ENCODE measurements around the gene CSTF3.
"Not testable (repeated sequence)": the region's sequence is repeated elsewhere in the genome, so short reads cannot be mapped to it uniquely, and the experiment has no call there.

The CSTF3 gene

DNA sequence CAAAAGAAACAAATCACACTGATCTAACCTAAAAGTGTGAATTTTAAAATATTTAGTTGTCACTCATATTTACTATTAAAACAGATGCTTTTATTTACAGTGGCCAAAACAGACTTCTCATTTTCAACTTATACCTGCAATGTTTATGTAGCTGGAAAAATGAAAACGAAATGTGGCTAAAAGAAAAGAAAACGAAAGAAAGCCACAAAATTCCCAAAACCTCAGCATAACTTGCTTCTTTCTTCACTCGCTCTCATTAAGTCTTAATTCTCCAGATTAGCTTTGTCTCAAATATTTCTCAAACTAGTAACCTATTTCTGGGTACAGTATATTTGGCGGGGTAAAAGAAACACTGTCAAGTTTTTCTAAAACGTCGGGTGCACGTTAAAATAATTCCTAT, 693 bp downstream of the CSTF3 start:
- DNase-seq (ENCODE audit: low read depth), result no peak

DNA sequence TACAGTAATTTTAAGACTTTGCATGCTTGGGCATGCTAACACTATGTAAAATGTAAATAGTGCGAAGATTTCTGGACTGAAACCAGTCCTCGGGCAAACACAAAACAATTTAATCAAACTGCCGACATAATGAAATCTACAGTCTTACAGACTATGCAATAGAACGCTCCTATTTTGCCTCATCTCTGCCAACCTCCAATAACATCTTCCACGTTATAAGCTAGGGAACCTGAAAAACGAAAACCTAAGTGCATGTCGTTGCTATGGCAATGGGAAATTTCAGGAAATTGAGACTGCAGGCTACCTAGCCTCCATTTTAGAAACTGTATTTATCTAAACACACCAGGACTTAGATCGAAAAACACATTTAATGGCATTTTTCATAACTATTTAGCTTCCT, 1.1 kb downstream of the CSTF3 start:
- DNase-seq (ENCODE audit: low read depth), result no peak

DNA sequence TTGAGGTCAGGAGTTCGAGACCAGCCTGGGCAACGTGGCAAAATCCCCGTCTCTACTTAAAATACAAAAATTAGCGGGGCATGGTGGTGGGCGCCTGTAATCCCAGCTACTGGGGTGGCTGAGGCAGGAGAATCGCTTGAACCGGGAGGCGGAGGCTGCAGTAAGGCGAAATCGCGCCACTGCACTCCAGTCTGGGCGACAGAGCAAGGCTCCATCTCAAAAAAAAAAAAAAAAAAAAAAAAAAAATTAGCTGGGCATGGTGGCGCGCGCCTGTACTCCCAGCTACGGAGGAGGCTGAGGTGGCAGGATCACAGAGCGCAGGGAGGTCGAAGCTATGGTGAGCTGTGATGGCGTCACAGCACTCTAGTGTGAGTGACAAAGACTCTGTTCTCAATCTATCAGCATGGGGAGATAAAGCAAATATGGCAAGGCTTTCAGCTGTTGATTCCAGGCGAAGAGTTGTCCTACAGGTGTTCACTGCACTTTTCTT, 1.9 kb downstream of the CSTF3 start:
- DNase-seq (ENCODE audit: low read depth), result not testable (repeated sequence)

DNA sequence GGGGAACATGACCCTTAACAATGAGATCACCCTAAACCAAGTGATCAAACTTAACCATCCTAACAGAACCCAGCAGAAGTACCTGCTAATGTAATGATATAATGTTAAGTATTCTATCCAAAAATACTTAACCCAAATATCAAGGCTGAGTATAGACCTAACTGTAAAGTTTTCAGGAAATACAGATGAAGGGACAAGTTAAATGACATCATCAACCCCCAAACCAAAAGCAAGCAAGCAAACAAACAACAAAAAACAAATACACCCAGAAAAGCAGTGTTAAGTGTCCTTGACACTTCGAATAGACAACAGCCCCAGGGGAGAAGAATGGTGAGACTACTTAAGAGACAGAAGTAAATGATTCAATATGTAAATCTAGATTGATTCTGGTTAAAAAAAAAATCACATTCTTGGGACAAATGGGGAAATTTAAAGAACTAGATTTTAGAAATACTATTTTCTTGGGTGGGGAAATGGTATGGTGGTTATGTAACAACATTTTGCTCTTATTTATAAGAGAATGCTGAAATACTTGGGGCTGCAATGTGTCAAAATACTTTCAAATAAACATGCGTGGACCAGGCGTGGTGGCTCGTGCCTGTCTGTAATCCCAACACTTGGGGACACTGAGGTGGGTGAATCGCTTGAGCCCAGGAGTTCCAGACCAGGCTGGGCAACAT, 2.5 kb downstream of the CSTF3 start:
- no peak for DNase-seq (ENCODE audit: low read depth)

DNA sequence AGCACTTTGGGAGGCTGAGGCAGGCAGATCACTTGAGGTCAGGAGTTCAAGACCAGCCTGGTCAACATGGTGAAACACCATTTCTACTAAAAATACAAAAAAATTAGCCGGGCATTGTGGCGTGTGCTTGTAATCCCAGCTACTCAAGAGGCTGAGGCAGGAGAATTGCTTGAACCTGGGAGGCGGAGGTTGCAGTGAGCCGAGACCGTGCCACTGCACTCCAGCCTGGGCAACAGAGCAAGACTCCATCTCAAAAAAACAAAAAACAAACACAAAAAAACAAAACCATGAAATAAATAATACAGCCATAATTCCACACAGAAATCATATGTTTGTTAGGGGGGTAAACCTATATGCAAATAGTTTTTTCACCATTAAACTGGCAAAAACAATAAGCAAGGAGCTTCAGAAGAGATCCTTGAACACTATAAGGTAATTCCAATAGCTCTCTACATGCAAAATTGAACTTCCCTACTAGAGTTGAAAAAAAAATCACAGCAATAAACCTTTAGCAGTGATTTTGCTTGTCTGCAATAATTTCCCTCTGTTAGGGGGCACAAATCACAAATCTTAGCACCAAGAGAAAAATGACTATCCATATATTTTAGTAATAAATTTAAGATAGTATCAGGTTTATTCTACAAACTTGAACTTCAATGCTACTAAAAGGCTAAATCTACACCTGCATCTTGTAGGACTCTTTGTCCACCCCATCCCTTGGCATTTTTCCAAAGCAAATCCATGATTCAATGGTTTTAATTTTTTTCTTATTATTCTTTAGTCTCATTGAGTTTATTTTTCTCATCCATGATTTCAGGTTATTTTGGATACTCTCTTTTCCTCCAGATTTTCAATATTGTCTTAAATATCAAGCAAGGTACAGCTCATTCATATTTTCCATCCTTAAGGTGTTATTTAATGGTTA, 3.9 kb downstream of the CSTF3 start:
- DNase-seq (ENCODE audit: low read depth), result no peak

DNA sequence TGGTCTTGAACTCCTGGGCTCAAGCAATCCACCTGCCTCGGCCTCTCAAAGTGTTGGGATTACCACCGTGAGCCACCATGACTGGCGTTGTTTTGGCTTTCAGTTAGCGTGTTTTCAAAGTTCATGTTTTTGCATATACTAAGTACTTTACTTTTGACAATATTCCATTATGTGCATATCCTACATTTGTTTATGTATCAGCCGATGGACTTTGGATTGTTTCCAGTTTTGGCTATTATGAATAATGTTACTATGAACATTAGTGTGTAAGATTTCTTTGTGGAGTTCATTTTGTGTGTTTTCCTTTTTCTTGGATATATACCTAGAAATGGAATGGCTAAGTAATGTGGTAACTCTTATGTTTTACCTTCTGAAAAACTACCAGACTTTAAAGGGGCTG, 9.9 kb downstream of the CSTF3 start:
- no peak for DNase-seq (ENCODE audit: low read depth)

DNA sequence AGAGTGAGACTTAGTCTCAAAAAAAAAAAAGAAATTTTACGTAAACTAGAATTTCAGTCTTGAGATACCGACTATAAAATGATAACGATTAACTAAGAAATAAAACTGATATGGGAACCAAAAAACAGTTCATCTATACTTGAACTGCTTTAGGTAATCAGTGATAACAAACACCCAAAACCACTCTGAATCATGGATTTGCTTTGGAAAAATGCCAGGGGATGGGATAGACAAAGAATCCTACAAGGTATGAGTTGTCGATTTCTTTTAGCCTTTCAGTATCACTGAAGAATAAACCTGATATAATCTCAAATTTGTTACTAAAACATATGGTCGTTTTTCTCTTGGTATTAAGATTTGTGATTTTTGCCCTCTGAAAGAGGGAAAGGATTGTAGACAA, 13.7 kb downstream of the CSTF3 start:
- no peak for DNase-seq (ENCODE audit: low read depth)

DNA sequence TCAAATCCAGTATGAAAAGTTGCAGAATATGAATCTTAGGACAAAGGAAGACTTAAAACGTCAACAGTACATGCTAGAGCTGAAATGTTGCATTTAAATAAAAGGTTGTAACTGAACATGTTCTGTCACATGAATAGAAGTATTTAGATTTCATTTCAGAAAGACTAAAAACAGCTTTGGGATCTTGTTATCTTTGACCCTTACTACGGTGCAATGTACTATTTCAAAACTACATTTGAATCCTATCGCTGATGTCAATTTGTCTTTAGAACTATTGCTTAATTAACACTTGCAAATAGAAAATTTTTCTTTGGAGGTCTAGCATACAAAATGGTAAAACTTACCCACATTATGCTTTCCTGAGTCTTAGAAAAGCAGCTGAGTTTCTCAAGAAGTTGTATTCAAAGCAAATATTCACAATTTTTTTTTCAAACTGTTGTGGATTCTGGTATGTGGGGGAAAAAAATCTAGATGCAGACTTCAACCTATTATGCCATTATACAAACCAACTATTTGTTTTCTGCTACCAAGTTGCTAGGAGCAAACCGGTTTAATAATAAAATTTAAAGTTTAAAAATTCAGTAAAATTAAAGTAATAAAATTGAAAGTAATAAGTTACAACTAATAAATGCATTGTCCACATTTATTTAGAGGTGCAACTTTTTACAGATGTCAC, 25.4 kb downstream of the CSTF3 start:
- no peak for DNase-seq (ENCODE audit: low read depth)

DNA sequence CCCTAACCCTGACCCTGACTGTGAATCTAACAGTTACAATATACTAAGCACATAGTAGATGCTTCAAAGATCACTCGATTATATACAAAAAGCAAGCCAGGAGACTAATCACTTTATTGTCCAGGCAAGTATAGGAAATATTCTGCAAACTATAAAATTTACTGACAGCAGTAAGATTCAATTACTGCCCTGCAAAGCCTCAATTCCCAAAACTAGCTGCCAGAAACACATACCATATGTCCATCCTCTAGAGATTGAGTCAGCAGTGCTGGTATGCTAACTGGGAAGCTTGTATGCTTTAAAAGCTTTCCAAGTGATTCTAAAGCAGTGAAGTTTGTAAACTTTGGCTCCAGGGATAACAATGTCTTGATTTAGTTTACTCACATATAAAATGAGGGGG, 26.1 kb downstream of the CSTF3 start:
- no peak for DNase-seq (ENCODE audit: low read depth)

DNA sequence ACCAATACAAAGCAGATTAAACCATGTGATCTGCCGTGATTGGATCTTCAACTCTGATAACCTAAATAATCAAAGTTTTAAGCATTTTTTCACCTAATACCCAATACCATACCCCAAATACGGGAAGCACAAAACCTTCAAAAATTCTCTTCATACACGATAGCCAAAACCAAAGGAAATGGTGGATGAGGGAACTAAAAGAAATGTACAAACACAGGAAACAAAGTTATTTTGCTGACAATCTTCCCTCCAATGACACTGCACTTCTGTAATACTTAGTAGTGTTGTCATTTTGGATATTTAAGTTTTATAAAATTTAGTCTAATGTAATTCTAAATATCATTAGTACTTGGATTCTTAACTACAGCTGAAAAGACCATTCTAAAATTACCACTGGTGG, 27.0 kb downstream of the CSTF3 start:
- no peak for DNase-seq (ENCODE audit: low read depth)

DNA sequence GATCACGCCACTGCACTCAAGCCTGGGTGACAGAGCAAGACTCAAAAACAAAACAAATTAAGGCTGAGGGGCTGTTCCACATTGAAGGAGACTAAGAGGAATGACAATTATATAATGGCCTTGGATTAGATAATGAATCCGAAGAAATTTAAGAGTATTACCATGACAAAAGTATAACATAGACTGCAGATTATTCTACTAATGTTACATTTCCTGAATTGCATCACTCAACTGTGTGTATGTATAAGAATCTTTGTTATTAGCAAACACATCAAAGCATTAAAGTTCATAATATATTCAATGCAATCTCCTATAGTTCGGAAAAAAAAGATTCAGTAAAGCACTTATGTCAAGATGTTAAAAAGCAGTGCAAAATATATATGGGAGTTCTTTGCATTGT, 27.5 kb downstream of the CSTF3 start:
- no peak for DNase-seq (ENCODE audit: low read depth)

DNA sequence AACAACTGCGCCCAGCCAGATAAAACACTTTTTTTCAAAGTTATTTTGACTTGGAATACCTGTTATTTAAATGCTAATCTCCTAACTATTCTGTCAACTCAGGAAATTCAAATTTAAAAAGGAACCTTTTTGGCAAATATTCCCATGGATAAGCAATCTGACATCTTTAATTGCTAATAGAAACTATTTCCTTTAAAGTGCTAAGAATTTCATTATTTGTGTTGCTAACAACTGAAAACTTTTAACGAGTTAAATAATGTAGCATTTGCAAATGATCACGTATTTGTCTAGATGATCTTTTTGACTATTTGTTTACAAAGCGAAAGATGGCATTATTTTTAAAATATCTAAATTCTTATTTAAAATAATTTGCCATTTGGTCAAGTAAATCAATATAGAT, 28.8 kb downstream of the CSTF3 start:
- DNase-seq (ENCODE audit: low read depth), result no peak

DNA sequence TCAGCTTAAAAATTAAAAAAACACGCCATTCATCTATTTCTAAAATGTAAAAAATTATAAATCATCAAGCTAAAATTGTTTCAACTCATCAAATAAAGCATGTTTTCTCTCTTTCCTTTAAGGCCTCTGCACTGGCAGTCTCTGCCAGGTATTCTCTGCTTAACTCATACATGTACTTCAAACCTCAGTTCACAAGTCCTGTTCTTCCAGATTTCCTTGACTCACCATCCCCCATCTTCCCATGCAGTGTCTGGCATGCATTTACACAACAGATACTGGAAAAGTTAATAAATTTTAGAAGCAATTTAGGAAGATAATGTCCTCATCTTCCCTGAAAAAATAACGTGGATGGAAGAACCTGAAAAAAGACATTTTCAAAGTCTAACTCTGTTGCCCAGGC, 32.5 kb downstream of the CSTF3 start:
- DNase-seq (ENCODE audit: low read depth), result no peak

DNA sequence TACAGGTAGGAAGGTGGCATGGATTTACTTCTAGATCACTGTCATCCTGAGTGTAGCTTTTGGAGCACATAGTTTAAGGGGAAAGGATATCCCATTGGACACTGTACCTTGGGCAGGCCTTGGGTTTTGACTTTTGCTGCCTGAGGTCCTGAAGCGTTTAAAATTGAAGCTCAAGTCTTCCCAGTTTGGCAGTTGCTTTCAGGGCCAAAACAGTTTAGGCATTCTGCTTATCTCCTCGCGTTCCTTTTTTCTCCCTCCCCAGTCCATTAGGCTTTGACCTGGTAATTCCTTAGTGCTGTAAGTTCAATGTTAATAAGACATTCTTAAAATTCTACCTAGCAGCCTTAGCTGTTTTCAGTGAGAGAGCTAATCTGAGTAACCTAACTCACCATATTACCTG, 35.7 kb downstream of the CSTF3 start:
- no peak for DNase-seq (ENCODE audit: low read depth)

DNA sequence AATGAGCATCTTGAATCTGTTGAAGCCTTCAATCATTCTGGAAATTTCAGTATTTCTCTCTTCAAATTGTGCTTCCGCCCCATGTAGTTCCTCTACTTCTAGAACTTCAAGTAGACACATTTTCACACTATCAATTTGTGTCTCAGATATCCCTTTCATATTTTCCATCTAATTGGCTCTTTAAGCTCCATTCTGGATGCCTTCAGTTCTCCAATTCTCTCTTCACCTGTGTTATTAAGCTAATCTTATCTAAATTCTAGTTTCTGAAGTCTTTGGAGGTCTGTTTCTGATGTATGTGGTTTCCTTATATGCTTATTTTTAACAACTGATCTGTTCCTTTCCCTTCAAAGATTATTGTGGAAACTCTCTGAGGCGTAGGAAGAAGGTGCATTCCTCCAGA, 36.3 kb downstream of the CSTF3 start:
- DNase-seq (ENCODE audit: low read depth), result no peak

DNA sequence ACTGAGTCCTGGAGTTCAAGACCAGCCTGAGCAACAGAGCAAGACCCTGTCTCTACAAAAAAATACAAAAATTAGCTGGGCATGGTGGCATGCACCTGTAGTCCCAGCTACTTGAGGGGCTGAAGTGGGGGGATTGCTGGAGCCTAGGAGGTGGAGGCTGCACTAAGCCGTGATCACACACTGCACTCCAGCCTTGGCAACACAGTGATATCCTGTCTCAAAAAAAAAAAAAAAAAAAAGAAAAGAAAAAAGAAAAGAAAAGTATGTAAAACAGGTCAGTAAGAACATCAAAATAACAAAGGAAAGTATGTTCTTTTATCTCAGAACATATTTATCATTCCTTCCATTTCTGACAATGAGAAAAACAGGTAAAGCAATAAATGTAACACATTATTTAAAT, 38.6 kb downstream of the CSTF3 start:
- not testable (repeated sequence) for DNase-seq (ENCODE audit: low read depth)

DNA sequence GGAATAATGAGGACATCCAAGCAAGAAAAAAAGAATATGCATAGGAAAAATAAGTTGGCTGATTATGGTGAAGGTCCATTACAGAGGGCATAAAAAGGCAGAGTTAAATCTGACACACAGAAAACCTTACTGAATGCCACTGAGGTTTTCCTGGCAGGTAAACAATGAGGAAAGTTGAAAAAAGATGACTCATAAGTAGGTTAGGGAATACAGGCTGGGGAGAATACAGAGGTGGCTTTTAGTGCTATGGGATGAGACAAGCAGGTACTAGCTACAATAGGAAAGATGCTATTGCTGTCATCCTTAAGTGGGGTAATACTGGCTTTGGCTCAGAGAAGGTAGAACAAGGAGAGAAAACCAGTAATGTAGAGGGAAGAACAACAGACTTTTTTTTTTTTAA, 44.7 kb downstream of the CSTF3 start:
- no peak for DNase-seq (ENCODE audit: low read depth)

DNA sequence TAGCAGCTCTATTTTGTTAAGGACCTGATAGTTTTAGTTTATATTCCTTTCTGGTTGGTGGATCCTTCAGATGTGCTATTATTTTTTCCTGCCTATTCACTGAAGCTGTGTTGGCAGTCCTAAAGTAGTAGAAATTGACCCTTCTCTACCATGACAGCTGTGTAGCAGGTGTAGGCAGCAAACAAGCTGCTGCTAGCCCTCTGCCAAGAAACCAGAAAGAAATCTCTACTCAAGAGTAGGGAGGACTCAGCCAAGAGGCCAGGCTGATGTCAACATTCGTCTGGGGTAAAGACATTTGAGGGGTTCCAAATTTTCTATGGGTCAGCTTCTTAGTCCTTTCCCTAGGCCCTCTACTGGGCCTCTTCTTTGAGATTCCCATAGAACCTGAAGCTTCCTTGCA, 51.2 kb downstream of the CSTF3 start:
- no peak for DNase-seq (ENCODE audit: low read depth)

DNA sequence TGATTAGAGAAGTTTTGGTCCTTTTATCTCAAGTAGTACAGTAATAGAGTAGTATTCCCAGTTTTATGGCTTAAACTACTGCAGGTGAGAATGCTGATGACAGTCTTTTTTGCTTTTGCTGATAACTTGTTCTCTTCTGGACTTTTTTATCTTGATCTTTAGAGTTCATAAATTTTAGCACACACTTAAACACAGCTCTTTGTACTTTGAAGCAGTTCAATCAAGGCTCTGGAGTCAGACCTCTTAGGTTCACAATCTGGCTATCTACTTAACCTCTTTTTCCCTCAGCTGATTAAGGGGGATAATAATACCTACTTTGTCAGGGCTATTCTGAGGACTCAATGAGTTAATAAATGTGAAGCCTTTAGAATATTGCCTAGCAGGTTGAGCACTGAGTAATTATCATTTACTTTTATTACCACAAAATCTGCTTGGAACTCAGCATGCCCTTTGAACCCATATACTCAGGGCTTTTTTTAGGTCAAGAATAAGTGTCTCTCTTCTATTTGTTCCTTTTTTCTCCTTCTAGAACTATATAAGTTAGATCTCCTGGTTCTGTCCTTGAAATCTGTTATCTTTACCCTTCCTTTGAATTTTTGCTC, 51.9 kb downstream of the CSTF3 start:
- no peak for DNase-seq (ENCODE audit: low read depth)

DNA sequence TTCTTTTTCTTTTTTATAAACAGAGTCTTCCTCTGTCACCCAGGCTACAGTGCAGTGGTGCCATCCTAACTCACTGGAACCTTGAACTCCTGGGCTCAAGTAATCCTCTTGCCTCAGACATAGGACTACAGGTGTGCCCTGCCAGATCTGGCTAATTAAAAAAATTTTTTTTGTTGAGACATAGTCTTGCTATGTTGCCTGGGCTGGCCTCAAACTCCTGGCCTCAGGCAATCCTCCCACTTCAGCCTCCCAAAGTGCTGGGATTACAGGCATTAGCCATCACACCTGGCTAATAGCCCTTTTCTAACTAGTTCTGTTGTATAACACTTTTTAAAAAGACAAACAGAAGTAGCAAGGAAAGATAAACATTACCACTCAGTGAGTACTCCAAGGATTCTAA, 57.4 kb downstream of the CSTF3 start:
- DNase-seq (ENCODE audit: low read depth), result no peak

DNA sequence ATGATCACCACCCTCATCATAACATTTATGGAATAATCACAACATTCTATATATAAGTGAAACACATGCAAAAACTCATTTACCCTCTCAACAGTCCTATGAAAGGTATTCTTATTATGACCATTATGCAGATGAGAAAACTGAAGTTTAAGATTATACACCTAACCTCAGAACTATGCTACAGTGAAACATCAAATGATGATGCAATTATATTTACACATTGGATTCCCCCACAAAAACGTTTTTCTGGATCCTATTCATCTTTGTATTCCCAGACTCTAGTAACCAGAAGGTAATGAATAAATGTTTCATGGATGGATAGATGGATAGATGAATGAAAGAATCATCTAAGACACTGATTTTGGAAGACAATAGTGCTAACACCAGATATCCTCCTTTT, 67.1 kb downstream of the CSTF3 start:
- DNase-seq (ENCODE audit: low read depth), result no peak

DNA sequence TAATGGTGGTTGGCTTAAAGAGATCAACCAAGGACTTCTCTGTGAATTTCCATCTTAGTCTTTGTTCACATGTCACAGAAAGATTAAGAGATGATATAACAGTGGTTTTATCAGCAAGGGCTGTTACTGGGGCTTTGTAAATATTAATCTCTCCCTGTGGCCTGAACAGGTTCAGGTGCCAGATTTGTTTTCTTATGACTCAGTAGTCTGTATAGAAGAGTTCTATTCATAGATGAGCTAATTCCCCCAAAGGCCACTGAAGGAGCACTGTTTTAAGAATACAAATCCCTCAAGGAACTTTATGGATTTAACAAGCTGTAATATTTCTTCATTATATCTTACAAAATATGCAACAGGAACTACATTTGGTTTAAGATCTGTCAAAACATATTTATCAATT, 71.5 kb downstream of the CSTF3 start:
- DNase-seq (ENCODE audit: low read depth), result no peak

DNA sequence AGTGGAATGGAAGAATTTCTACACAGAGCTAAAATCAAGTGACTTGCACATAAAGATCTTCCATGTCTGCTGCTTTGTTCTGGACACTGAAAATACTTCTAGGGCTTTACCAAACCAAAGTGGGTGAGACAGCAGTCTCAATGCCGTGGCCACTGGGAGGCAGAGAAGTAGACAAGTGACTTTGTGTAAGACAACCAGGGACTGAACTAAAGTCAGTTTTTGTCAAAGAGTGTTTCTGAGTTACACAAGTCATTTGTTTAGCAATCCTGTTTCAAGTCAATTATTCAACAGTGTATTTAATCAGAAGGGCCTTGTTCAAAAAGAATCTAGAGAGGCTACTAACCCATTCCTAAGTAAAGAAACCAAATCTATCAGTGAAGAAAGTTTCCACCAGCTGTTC, 75.3 kb downstream of the CSTF3 start:
- no peak for DNase-seq (ENCODE audit: low read depth)
